ENCODE results near the gene VAMP3.
"Not testable (repeated sequence)": the region's sequence is repeated elsewhere in the genome, so short reads cannot be mapped to it uniquely, and the experiment has no call there.

GRCh38 chr1:7791027-7791426 is 19.9 kb downstream of the VAMP3 start:
- not testable (repeated sequence) for TF ChIP-seq CTCF (IDR thresholded peaks at IDR 0.05; ENCODE audit: low read depth, low read length); EZH2phosphoT487 (IDR thresholded peaks at IDR 0.05; ENCODE audit: low read depth)

Measured in OCI-LY3 (cell line).